ENCODE measurements around the gene TTC12.

- TF ChIP-seq MYC (IDR thresholded peaks at IDR 0.05; ENCODE audit: low read depth, low read length) (no peak), CTCF (IDR thresholded peaks at IDR 0.05; ENCODE audit: extremely low read depth in 1 of 2, insufficient read depth in 1 of 2, low read depth in 1 of 2, low read length in 2 of 2) (no peak), EZH2 (IDR thresholded peaks at IDR 0.05; ENCODE audit: borderline replicate concordance, low read depth, low read length, severe bottlenecking) (no peak), JUN (IDR thresholded peaks at IDR 0.05; ENCODE audit: borderline replicate concordance, insufficient read depth, insufficient read length, low read depth) (no peak), POLR2A (IDR thresholded peaks at IDR 0.05; ENCODE audit: low read depth, low read length) (peak; percentile 60), POLR2AphosphoS5 (IDR thresholded peaks at IDR 0.05; ENCODE audit: insufficient read depth, low read depth, low read length) (peak; percentile 53), GATA2 (IDR thresholded peaks at IDR 0.05; ENCODE audit: insufficient read depth, insufficient read length, low read depth, low read length) (no peak)
Measured at GRCh38 chr11:113314389-113315301, at the start of gene TTC12.
